Fibroblast of lung (primary cell): ENCODE data around the gene CFAP141. TPM values are rescaled to one million over a fixed set of nuclear protein-coding genes. Genes with fewer than 3 reads are reported as not detected.

ENCODE experiments used
- DNase-seq, 2 donors: peaks; one replicate each; pipeline versions ENCODE4 v3.0.0 to v3.0.0-alpha.2; 2010; ENCODE audit warnings: low read depth in 2 of 2
- H2AFZ ChIP-seq: 2 replicates; pipeline ENCODE4 v1.5.1; 2012; ENCODE audit warnings: low read length, control low read depth, inconsistent platforms
- H3K27ac ChIP-seq: 2 replicates; pipeline ENCODE4 v1.5.1; 2011; ENCODE audit warnings: low read length, control low read depth; ENCODE audit not compliant: insufficient read depth
- H3K27me3 ChIP-seq: 2 replicates; pipeline ENCODE4 v1.5.1; 2011; ENCODE audit warnings: mild to moderate bottlenecking, low read length; ENCODE audit not compliant: control insufficient read depth, insufficient read depth
- H3K36me3 ChIP-seq: 2 replicates; pipeline ENCODE4 v1.5.1; 2011; ENCODE audit warnings: low read length; ENCODE audit not compliant: control insufficient read depth, insufficient read depth
- H3K4me1 ChIP-seq: 2 replicates; pipeline ENCODE4 v1.5.1; 2011; ENCODE audit warnings: low read length; ENCODE audit not compliant: control insufficient read depth, insufficient read depth; ENCODE audit errors: extremely low read depth
- H3K4me2 ChIP-seq: 2 replicates; pipeline ENCODE4 v1.5.1; 2011; ENCODE audit warnings: low read length, control low read depth; ENCODE audit not compliant: insufficient read depth; ENCODE audit errors: extremely low read depth
- H3K4me3 ChIP-seq, 4 experiments: fragments of 200-600 bp in 1 of 4; sonication (generic) in 1 of 4; replicated peaks in 1 of 4; 2 replicates each; pipeline ENCODE4 v1.5.1; 2011 to 2016; ENCODE audit warnings: low read length in 4 of 4, low read depth in 3 of 4, mild to moderate bottlenecking in 3 of 4, control low read depth in 2 of 4, inconsistent platforms in 1 of 4, mixed read lengths in 1 of 4; ENCODE audit not compliant: insufficient read depth in 1 of 4; ENCODE audit errors: control extremely low read depth in 1 of 4
- H3K79me2 ChIP-seq: 2 replicates; pipeline ENCODE4 v1.5.1; 2012; ENCODE audit warnings: mild to moderate bottlenecking, low read length, inconsistent platforms; ENCODE audit not compliant: control insufficient read depth, insufficient read depth
- H3K9ac ChIP-seq: 2 replicates; pipeline ENCODE4 v1.5.1; 2011; ENCODE audit warnings: mild to moderate bottlenecking, low read length, control low read depth; ENCODE audit not compliant: insufficient read depth
- H3K9me3 ChIP-seq: 2 replicates; pipeline ENCODE4 v1.5.1; 2012; ENCODE audit warnings: low read depth, low read length; ENCODE audit not compliant: control insufficient read depth, insufficient read depth
- H4K20me1 ChIP-seq: 2 replicates; pipeline ENCODE4 v1.5.1; 2011; ENCODE audit warnings: low read length; ENCODE audit not compliant: control insufficient read depth, insufficient read depth; ENCODE audit errors: extremely low read depth
- EZH2 ChIP-seq: IDR thresholded peaks from 2 replicates; pipeline ENCODE4 v1.5.1; 2012; ENCODE audit warnings: low read length, control low read depth, mild to moderate bottlenecking; ENCODE audit errors: missing control alignments
- polyA plus RNA-seq, 2 donors: library from polyadenylated mRNA; depleted of rRNA in 1 of 2; stranded (reverse) in 1 of 2; unstranded in 1 of 2; fragments of >200 nt; gene quantifications; 2 replicates each; pipeline ENCODE4 v1.2.1, GENCODE V29; 2011 to 2012; ENCODE audit warnings: missing spikeins in 1 of 2
- total RNA-seq: library from RNA; depleted of rRNA; stranded (reverse); fragments of >200 nt; gene quantifications from 2 replicates; pipeline ENCODE4 v1.2.1, GENCODE V29; 2014
- TF ChIP-seq, protein P1 (sequence below), 2 donors: IDR thresholded peaks in 1 of 2; conservative IDR thresholded peaks in 1 of 2; 1 replicate in 1 of 2; 2 replicates in 1 of 2; pipeline ENCODE4 v1.5.1; 2011 to 2012; ENCODE audit warnings: low read length in 2 of 2, control low read depth in 1 of 2, inconsistent platforms in 1 of 2, low read depth in 1 of 2, mild to moderate bottlenecking in 1 of 2

Gene CFAP141
- total and polyA plus RNA-seq, 2 donors (not counting 1 experiment from before 2014, with no cell fraction given) = not detected

DNA sequence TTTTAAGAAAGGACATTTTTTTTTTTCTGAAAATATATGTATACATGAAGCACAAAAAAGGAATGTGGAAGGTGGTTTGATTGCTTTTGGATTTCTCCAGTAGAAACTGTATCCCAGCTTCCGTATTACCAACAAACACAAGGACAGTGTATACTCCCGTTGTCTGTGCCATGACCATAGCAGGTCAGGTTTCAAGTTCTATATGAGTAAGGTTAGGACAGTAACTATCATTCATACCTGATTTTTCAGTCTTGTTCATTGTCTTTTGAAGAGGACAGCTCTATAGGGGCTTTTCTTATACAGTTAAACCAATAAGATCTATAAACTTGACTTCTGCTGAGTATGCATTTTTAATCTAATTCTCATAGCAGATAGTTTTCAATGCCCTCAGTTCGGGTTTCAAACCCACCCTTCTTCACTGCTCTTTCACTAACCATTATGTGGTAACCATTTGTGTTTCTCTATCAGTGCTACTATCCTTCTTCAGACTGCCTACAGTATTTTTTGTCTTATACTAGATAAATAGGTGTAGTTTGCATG lies 34.2 kb upstream of the CFAP141 start:
- TF ChIP-seq, protein P1, sequence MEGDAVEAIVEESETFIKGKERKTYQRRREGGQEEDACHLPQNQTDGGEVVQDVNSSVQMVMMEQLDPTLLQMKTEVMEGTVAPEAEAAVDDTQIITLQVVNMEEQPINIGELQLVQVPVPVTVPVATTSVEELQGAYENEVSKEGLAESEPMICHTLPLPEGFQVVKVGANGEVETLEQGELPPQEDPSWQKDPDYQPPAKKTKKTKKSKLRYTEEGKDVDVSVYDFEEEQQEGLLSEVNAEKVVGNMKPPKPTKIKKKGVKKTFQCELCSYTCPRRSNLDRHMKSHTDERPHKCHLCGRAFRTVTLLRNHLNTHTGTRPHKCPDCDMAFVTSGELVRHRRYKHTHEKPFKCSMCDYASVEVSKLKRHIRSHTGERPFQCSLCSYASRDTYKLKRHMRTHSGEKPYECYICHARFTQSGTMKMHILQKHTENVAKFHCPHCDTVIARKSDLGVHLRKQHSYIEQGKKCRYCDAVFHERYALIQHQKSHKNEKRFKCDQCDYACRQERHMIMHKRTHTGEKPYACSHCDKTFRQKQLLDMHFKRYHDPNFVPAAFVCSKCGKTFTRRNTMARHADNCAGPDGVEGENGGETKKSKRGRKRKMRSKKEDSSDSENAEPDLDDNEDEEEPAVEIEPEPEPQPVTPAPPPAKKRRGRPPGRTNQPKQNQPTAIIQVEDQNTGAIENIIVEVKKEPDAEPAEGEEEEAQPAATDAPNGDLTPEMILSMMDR (conservative IDR thresholded peaks at IDR 0.05 in 1 of 2, IDR thresholded peaks at IDR 0.05 in 1 of 2; ENCODE audit: low read depth in 1 of 2, low read length in 2 of 2) = no peak
- TF ChIP-seq EZH2 = no peak
- H4K20me1 ChIP-seq = no peaks in the 10 kb centered on the region
- no peak overlapping the region for H3K4me2 ChIP-seq
- H3K4me3 ChIP-seq = no peak overlapping the region
- H3K27ac ChIP-seq = no peak overlapping the region
- no peak for DNase-seq
- no peaks in the 10 kb centered on the region for H3K9me3 ChIP-seq
- no peaks in the 10 kb centered on the region for H3K27me3 ChIP-seq
- H3K36me3 ChIP-seq = peaks cover 17% of the 10 kb centered on the region
- H3K4me1 ChIP-seq = no peaks in the 10 kb centered on the region
- peaks cover 26% of the 10 kb centered on the region for H3K79me2 ChIP-seq
- no peak overlapping the region for H2AFZ ChIP-seq
- H3K9ac ChIP-seq = no peak overlapping the region

DNA sequence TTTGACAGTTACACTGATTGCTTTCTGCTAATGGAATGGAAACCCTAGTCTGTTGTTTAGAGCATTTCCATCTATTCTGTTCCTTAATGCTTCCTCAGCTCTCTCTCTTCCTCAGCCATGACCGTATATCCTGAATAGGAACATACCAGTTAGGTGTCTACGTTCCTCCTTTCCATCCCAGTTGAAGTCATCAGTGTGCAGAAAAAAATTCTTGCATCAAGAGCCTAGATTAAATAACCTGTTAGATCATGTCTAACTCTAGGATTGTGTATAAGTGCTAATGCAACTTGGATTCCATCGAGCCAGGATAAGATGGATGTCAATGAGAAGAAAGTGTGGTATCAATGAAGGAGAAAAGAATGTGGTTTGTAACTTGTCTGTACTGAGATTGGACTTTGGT lies 33.4 kb upstream of the CFAP141 start:
- peaks cover 14% of the 10 kb centered on the region for H3K36me3 ChIP-seq
- DNase-seq = no peak
- no peak overlapping the region for H3K4me3 ChIP-seq
- no peak for TF ChIP-seq EZH2
- TF ChIP-seq, protein P1 (conservative IDR thresholded peaks at IDR 0.05 in 1 of 2, IDR thresholded peaks at IDR 0.05 in 1 of 2; ENCODE audit: low read depth in 1 of 2, low read length in 2 of 2) = no peak
- no peaks in the 10 kb centered on the region for H4K20me1 ChIP-seq
- no peak overlapping the region for H2AFZ ChIP-seq
- no peak overlapping the region for H3K9ac ChIP-seq
- no peaks in the 10 kb centered on the region for H3K9me3 ChIP-seq
- no peaks in the 10 kb centered on the region for H3K4me1 ChIP-seq
- H3K79me2 ChIP-seq = peaks cover 28% of the 10 kb centered on the region
- no peak overlapping the region for H3K27ac ChIP-seq
- H3K4me2 ChIP-seq = no peak overlapping the region
- H3K27me3 ChIP-seq = no peaks in the 10 kb centered on the region

DNA sequence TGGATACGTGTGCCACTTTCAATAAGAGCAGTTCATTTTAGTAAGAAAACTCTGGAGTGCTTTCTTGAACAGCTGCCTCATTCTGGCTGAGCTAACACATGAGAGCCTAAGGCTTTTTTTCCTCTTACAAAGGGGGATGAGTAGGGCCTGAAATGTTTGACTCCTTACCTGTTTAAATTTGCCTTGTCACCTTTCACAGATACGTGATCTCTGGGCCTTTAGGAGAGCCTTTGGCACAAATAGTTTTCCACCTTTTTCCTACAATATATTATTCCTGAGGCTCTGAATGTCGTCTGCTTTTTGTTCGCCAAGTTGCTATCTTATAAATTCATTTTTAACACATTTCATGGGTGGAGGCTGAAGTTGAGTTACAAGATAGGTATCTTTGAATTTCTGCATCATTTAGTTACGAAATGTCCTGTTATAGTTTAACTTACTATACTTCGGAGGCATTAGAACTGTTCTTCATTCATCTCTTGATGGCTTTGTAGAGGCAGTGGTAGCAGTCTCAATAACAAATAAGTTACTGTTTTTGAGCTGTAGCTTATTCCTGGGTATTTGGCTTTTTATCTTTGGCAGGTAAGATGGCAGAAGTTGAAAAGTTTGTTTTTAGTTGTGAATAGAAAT lies 31.9 kb upstream of the CFAP141 start:
- Histone ChIP-seq H3K79me2 (peaks cover 29% of the 10 kb centered on the region), H3K36me3 (peaks cover 16% of the 10 kb centered on the region), H4K20me1 (no peaks in the 10 kb centered on the region), H3K4me3 (no peak overlapping the region), H3K9ac (no peak overlapping the region), H3K4me2 (no peak overlapping the region), H3K4me1 (no peaks in the 10 kb centered on the region), H3K27me3 (no peaks in the 10 kb centered on the region), H3K27ac (no peak overlapping the region), H2AFZ (no peak overlapping the region), H3K9me3 (no peaks in the 10 kb centered on the region)
- TF ChIP-seq, protein P1 (conservative IDR thresholded peaks at IDR 0.05 in 1 of 2, IDR thresholded peaks at IDR 0.05 in 1 of 2; ENCODE audit: low read depth in 1 of 2, low read length in 2 of 2) = no peak
- no peak for TF ChIP-seq EZH2
- DNase-seq = no peak
